ENCODE results near the gene CSNK1G2.

CSNK1G2 gene

GRCh38 chr19:1896508-1896907 lies 44.5 kb upstream of the CSNK1G2 start:
- TF ChIP-seq OSR1 (CRISPR knock-in tag; IDR thresholded peaks at IDR 0.05) (no peak), TCF4 (CRISPR knock-in tag; IDR thresholded peaks at IDR 0.05; ENCODE audit: borderline replicate concordance) (no peak), CREB5 (CRISPR knock-in tag; IDR thresholded peaks at IDR 0.05; ENCODE audit: low read depth) (no peak), ARNTL (CRISPR knock-in tag; IDR thresholded peaks at IDR 0.05; ENCODE audit: borderline replicate concordance, low read depth) (no peak), ZFP30 (CRISPR knock-in tag; IDR thresholded peaks at IDR 0.05) (no peak), ESRRG (CRISPR knock-in tag; IDR thresholded peaks at IDR 0.05) (no peak), ZNF70 (CRISPR knock-in tag; IDR thresholded peaks at IDR 0.05) (no peak), ZFP3 (CRISPR knock-in tag; IDR thresholded peaks at IDR 0.05) (no peak), PATZ1 (CRISPR knock-in tag; IDR thresholded peaks at IDR 0.05; ENCODE audit: borderline replicate concordance) (no peak)
- TF ChIP-seq, protein P1, sequence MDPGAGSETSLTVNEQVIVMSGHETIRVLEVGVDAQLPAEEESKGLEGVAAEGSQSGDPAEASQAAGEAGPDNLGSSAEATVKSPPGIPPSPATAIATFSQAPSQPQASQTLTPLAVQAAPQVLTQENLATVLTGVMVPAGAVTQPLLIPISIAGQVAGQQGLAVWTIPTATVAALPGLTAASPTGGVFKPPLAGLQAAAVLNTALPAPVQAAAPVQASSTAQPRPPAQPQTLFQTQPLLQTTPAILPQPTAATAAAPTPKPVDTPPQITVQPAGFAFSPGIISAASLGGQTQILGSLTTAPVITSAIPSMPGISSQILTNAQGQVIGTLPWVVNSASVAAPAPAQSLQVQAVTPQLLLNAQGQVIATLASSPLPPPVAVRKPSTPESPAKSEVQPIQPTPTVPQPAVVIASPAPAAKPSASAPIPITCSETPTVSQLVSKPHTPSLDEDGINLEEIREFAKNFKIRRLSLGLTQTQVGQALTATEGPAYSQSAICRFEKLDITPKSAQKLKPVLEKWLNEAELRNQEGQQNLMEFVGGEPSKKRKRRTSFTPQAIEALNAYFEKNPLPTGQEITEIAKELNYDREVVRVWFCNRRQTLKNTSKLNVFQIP (CRISPR knock-in tag; IDR thresholded peaks at IDR 0.05; ENCODE audit: borderline replicate concordance, low read depth) = no peak
- TF ChIP-seq, protein P2, sequence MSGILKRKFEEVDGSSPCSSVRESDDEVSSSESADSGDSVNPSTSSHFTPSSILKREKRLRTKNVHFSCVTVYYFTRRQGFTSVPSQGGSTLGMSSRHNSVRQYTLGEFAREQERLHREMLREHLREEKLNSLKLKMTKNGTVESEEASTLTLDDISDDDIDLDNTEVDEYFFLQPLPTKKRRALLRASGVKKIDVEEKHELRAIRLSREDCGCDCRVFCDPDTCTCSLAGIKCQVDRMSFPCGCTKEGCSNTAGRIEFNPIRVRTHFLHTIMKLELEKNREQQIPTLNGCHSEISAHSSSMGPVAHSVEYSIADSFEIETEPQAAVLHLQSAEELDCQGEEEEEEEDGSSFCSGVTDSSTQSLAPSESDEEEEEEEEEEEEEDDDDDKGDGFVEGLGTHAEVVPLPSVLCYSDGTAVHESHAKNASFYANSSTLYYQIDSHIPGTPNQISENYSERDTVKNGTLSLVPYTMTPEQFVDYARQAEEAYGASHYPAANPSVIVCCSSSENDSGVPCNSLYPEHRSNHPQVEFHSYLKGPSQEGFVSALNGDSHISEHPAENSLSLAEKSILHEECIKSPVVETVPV (CRISPR knock-in tag; IDR thresholded peaks at IDR 0.05) = no peak
- no peak for ATAC-seq

DNA sequence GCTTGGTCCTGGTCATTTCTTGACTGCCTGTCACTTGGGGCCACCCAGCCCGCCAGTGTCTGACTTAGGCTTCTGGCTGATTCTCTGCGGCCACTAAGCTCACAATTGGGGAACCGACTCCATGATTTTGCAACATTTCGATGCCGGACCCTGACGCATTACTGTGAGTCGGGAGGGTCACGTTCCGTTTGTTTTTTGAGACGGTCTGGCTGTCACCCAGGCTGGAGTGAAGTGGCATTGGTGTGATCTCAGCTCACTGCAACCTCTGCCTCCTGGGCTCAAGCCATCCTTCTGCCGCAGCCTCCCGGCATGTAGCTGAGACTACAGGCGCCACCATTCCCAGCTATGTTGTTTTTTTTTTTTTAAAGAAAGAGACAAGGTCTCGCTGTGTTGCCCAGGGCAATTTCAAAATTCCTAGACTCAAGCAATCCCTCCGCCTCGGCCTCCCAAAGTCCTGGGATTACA lies 39.0 kb upstream of the CSNK1G2 start:
- no peak for ATAC-seq
- no peak for TF ChIP-seq ZNF8 (CRISPR knock-in tag; IDR thresholded peaks at IDR 0.05)
- no peak for TF ChIP-seq BACH2 (CRISPR knock-in tag; IDR thresholded peaks at IDR 0.05; ENCODE audit: borderline replicate concordance)
- TF ChIP-seq RARB (CRISPR knock-in tag; IDR thresholded peaks at IDR 0.05) = no peak
- TF ChIP-seq, protein P1 (CRISPR knock-in tag; IDR thresholded peaks at IDR 0.05; ENCODE audit: borderline replicate concordance, low read depth) = no peak
- TF ChIP-seq ARNTL (CRISPR knock-in tag; IDR thresholded peaks at IDR 0.05; ENCODE audit: borderline replicate concordance, low read depth) = no peak
- TF ChIP-seq CREB5 (CRISPR knock-in tag; IDR thresholded peaks at IDR 0.05; ENCODE audit: low read depth) = no peak

DNA sequence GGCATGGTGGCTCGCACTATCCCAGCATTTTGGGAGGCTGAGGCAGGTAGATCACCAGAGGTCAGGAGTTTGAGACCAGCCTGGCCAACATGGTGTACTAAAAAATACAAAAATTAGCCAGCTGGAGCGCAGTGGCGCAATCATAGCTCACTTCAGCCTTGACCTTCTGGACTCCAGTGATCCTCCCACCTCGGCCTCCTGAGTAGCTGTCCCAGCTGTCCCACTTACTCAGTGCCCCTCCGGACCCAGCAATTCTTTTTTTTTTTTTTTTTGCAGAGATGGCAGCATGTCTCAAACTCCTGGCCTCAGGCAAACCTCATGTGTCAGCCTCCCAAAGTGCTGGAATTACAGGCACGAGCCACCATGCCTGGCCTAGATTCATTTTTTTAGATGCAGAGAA lies 38.0 kb upstream of the CSNK1G2 start:
- no peak for ATAC-seq
- TF ChIP-seq ZNF8 (CRISPR knock-in tag; IDR thresholded peaks at IDR 0.05) = no peak
- TF ChIP-seq, protein P1 (CRISPR knock-in tag; IDR thresholded peaks at IDR 0.05; ENCODE audit: borderline replicate concordance, low read depth) = no peak
- no peak for TF ChIP-seq GLIS3 (CRISPR knock-in tag; IDR thresholded peaks at IDR 0.05)

- no peak for ATAC-seq
- TF ChIP-seq ZNF8 (CRISPR knock-in tag; IDR thresholded peaks at IDR 0.05) (no peak), TCF4 (CRISPR knock-in tag; IDR thresholded peaks at IDR 0.05; ENCODE audit: borderline replicate concordance) (no peak), ZNF565 (CRISPR knock-in tag; conservative IDR thresholded peaks at IDR 0.05; ENCODE audit: low read depth) (no peak), ZNF70 (CRISPR knock-in tag; IDR thresholded peaks at IDR 0.05) (no peak), ARNTL (CRISPR knock-in tag; IDR thresholded peaks at IDR 0.05; ENCODE audit: borderline replicate concordance, low read depth) (no peak), PPARA (CRISPR knock-in tag; IDR thresholded peaks at IDR 0.05; ENCODE audit: borderline replicate concordance) (no peak), ZC3H10 (CRISPR knock-in tag; IDR thresholded peaks at IDR 0.05) (no peak)
Measured at GRCh38 chr19:1904860-1905109, 36.2 kb upstream of the CSNK1G2 start.

Measured in SK-N-SH treated with all-trans-retinoic acid at 6 μM for 48 hours (cell line).